ENCODE measurements around the gene RABGAP1L. TPM values are rescaled to one million over a fixed set of nuclear protein-coding genes. Genes with fewer than 3 reads are reported as not detected.
"Not testable (repeated sequence)": the region's sequence is repeated elsewhere in the genome, so short reads cannot be mapped to it uniquely, and the experiment has no call there.

RABGAP1L gene
- total RNA-seq, 1 donor from 2014 or later, result 87.4 TPM

DNA sequence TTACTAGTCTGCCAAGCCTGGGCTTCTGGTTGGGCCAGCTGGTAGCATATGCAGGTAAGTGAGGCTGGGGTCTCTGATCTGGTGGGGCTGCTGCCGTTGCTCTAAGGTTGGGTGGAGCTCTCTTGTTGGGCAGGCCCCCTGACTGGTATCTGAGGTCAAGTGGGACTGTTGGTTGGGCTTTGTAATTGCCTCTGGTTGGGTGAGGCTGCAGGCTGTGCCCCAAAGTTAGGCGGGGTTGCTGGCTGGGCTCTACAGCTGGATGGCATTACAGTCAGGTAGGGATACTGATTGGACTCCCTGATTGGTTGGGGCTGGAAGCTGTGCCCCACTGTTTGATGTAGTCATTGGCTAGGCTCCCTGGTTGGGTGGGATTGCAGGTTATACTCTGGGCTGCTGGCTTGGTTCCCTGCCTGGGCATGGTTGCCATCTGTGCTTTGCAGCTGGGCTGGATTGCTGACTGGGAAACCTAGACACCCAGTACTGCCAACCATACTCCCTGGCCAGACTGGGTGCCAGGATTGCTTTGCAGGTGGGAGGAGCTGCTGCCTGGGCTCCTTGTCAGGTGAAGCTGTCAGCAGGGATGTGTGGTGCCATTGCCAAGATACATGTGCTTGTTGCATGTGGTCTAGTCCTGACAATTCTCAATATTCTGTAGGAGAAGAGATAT lies 130.5 kb downstream of the RABGAP1L start:
- no peak for DNase-seq (ENCODE audit: low spot score)

- DNase-seq (ENCODE audit: low spot score), result no peak
Measured at GRCh38 chr1:174291059-174291458, 131.7 kb downstream of the RABGAP1L start.

DNA sequence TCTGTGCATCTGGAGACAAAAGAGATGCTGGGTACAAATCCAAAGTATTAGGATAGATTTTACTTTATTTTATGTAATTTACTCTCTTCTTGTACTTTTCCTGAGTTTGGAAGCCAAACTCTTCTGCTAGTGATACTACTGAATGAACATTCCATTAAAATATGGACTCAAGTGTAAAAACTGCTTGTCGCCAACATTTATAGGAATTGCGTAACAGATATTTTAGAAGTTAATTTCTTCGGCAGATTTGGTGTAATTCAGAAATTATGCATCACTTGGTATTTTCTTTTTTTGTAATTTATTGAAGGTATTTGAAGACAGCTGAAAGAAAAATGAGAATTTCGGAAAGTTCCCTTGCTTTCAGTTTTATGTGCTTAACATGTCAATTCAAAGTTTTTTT lies 137.0 kb downstream of the RABGAP1L start:
- no peak for DNase-seq (ENCODE audit: low spot score)

DNA sequence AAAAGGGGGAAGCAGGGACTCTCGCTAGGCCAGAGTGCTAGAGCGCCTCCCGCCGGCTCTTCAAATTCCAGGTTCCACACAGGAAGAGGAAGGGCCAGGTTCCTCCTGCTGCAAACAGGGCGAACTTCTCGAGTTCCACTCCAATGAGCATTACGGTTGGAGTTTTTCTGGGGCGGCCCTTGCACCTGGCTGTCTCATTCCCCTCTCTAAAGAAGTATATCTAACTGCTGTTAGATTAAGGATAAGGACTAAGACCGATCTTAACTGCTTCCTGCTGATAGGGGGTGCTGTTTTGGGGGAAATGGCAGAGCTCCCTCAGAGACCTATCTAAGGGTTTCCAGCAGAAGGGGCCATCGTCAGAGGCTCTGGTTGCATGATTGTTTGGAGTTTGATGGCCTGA lies 138.0 kb downstream of the RABGAP1L start:
- DNase-seq (ENCODE audit: low spot score), result no peak

- no peak for DNase-seq (ENCODE audit: low spot score)
Measured at GRCh38 chr1:174301295-174302077, 142.2 kb downstream of the RABGAP1L start.

GRCh38 chr1:174308604-174309003 lies 149.3 kb downstream of the RABGAP1L start:
- DNase-seq (ENCODE audit: low spot score), result no peak

- no peak for DNase-seq (ENCODE audit: low spot score)
Measured at GRCh38 chr1:174309490-174309889, 150.2 kb downstream of the RABGAP1L start.

DNA sequence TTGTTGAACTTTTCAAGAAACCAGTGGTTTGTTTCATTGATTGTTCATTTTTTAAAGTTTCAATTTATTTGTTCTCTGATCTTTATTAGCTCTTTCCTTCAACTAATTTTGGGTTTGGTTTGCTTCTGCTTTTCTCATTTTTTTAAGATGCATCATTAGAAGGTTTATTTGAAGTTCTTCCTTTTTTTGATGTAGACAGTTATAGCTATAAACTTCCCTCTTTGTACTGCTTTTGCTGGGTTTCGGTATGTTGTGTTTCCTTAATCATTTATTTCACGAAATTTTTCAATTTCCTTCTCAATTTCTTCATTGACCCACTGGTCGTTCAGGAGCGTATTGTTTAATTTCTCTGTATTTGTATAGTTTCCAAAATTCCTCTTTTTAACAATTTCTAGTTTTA lies 155.1 kb downstream of the RABGAP1L start:
- no peak for DNase-seq (ENCODE audit: low spot score)

DNA sequence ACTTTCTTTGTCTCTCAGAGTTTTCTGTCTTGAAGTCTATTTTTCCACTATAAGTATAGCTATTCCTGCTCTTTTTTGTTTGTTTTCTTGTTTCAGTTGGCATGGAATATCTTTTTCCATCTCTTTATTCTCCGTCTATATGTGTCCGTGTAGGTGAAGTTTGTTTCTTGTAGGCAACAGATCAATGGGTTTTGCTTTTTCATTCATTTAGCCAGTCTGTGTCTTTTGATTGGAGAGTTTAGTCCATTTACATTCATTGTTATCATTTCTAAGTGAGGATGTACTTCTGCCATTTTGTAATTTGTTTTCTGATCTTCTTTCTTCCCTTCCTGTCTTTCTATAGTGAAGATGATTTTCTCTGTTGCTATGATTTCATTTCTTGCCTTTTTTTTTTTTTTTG lies 155.9 kb downstream of the RABGAP1L start:
- no peak for DNase-seq (ENCODE audit: low spot score)

DNA sequence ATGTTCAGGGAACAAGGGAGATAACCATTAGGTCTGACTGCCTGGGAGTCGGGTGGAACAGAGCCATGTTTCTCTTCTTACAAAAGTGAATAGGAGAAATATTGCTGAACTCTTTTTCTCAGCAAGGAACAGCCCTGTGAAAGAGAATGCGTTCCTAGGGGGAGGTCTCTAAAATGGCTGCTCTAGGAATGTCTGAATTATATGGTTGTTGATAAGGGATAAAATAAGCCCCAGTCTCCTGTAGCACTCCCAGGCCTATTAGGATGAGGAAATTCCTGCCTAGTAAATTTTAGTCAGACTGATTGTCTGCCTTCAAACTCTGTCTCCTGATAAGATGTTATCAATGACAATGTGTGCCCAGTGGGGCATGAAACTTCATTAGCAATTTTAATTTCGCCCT lies 161.6 kb downstream of the RABGAP1L start:
- not testable (repeated sequence) for DNase-seq (ENCODE audit: low spot score)

GRCh38 chr1:174322202-174322862 lies 163.0 kb downstream of the RABGAP1L start:
- DNase-seq (ENCODE audit: low spot score), result no peak

DNA sequence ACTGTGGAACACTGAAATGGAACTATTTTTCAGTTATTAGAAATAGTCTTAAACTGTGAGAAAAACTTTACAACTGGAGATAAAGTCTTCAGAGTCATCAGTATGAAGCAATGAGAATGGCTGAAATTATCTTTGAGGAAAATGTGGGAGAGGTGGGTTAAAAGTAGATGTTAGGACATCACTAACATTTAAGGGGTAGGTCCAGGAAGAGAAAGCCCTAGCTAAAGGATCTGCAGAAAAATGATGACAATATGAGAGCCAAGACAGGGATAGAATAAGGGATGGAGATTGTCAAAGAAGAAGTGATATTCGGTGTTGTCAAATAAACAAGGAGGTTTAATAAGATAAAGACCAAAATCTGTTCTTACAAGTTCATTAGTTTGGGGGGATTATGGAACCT lies 165.2 kb downstream of the RABGAP1L start:
- DNase-seq (ENCODE audit: low spot score), result no peak

- DNase-seq (ENCODE audit: low spot score), result no peak
Measured at GRCh38 chr1:174324939-174325338, 165.6 kb downstream of the RABGAP1L start.

DNA sequence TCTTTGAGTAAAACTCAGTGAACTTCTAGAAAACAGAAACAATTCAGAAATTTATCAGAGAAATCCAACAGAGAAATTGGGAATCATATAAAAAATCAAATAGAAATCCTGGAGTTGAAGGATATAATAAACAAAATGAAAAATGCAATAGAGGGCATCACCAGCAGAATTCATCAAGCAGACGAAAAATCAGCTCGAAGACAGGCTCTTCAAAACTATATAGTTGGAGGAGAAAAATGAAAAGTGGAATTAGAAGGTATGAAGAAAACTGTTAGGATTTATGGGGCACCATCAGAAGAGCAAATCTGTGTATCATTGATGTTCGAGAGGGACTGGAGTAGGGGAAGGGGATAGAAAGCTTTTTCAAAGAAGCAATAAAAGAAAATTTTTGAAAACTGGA lies 167.0 kb downstream of the RABGAP1L start:
- DNase-seq (ENCODE audit: low spot score), result no peak

DNA sequence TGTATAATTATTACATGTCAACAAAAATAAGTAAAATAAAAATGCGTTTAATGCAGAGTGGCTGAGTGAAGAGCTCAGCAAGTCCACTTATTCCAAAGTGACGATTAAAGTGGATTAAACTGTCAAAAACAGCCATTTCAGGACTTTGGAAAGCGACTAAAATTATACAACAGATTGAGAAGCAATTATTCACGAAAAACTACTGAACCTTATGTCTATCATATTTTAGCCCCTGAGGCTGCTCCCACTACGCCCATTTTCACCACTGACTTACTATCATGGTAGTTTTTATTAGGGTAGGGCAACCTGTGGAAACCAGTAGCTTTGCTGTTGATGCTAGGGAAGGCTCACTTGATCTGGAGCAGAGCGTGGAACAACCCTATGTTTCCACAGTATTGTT lies 174.1 kb downstream of the RABGAP1L start:
- no peak for DNase-seq (ENCODE audit: low spot score)

DNA sequence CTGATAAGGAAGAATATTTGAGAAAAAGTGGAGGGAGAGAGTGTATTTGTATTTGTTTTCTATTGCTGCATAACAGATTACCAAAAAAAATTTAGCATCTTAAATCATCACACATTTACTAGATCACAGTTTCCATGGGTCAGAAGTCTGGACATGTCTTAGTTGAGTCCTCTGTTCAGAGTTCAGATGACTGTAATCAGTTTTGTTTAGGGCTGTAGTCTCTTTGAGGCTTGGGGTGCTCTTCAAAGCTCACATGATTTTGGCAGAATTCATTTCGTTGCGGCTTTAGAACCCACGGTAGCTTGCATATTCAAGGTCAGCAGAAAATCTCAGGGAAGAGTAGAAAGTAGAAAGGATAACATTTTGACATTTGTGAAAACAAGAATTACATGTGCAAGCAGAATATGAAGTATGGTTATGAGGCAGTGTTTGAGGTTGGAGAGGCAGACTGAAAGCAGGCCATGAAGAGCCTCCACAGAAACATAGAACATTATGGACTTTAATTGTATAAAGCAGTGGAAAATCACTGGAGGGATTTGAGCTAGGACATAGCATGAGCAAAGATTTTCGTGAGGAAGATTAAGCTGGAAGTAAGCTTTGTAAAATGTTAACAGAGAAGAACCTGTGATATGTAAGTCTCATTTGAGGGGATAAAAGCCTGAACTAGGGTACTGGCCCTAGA lies 177.8 kb downstream of the RABGAP1L start:
- DNase-seq (ENCODE audit: low spot score), result no peak

GRCh38 chr1:174340404-174340803 lies 181.1 kb downstream of the RABGAP1L start:
- not testable (repeated sequence) for DNase-seq (ENCODE audit: low spot score)

DNA sequence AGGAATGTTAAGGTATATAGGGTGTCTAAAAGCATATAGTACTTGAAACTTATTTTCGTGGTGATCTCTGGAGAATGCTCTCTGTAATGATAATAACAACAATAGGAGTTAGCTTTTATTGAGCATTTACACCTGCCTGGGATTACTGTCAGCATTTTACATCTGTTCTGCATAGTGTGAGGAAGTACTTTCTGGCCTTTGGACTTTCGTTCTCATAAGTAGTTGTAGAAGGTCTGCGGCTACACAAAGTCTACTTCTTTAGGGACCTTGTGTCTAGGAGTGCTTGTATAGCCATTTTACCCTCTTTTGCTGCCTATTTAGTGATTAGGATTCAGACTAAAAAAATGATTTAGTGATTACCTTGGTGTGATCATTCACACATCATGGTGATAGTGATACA lies 184.8 kb downstream of the RABGAP1L start:
- DNase-seq (ENCODE audit: low spot score), result no peak

GRCh38 chr1:174352117-174352516 lies 192.8 kb downstream of the RABGAP1L start:
- no peak for DNase-seq (ENCODE audit: low spot score)

- DNase-seq (ENCODE audit: low spot score), result no peak
Measured at GRCh38 chr1:174352883-174353608, 193.7 kb downstream of the RABGAP1L start.

GRCh38 chr1:174358344-174358743 lies 199.0 kb downstream of the RABGAP1L start:
- DNase-seq (ENCODE audit: low spot score), result peak; percentile 16
